Transverse colon (tissue), 4 donors: ENCODE data around the gene PLK2. TPM values are rescaled to one million over a fixed set of nuclear protein-coding genes. Genes with fewer than 3 reads are reported as not detected.

ENCODE experiments used
- DNase-seq: peaks from one replicate; pipeline ENCODE4 v3.0.0-alpha.2; 2019
- H3K27ac ChIP-seq, 4 donors: fragments of 200-600 bp; sonication (generic); 2 replicates each; pipeline ENCODE4 v1.5.1; 2016 to 2018; ENCODE audit warnings: inconsistent platforms in 4 of 4
- H3K27me3 ChIP-seq: fragments of 200-600 bp; sonication (generic); 2 replicates; pipeline ENCODE4 v1.5.1; 2017; ENCODE audit warnings: inconsistent platforms
- H3K36me3 ChIP-seq, 4 donors: fragments of 200-600 bp; sonication (generic); 2 replicates each; pipeline ENCODE4 v1.5.1; 2017 to 2019; ENCODE audit warnings: inconsistent platforms in 4 of 4
- H3K4me1 ChIP-seq, 4 donors: fragments of 200-600 bp; sonication (generic); 2 replicates each; pipeline ENCODE4 v1.5.1; 2017 to 2020; ENCODE audit warnings: inconsistent platforms in 4 of 4
- H3K4me3 ChIP-seq, 4 donors: fragments of 200-600 bp; sonication (generic); 1 replicate in 1 of 4; 2 replicates in 3 of 4; pipeline versions ENCODE4 v1.5.1 to v1.6.1; 2017 to 2019; ENCODE audit warnings: inconsistent platforms in 4 of 4
- H3K9me3 ChIP-seq, 2 donors: fragments of 200-600 bp; sonication (generic); 2 replicates each; pipeline ENCODE4 v1.5.1; 2017 to 2019; ENCODE audit warnings: inconsistent platforms in 2 of 2
- EP300 ChIP-seq: sonication (generic); formaldehyde crosslinking; IDR thresholded peaks from one replicate; pipeline ENCODE4 v1.6.1; 2017; ENCODE audit warnings: antibody characterized with exemption, low read depth
- POLR2A ChIP-seq: fragments of 450-650 bp; IDR thresholded peaks from one replicate; pipeline ENCODE4 v1.6.1; 2016; ENCODE audit warnings: antibody characterized with exemption, mild to moderate bottlenecking, moderate library complexity
- POLR2AphosphoS5 ChIP-seq, 3 donors: sonication (generic); formaldehyde crosslinking; IDR thresholded peaks; one replicate each; pipeline ENCODE4 v1.6.1; 2016; ENCODE audit warnings: antibody characterized with exemption in 3 of 3
- WGBS, 2 donors: methylation state at CpG; one replicate each; pipeline ENCODE4 v1.1.5; 2018; ENCODE audit warnings: low coverage in 1 of 2; 5-methylcytosine and 5-hydroxymethylcytosine counted together
- in situ Hi-C, 4 donors: fragments of 200-750 bp; cut with MboI; loops; one replicate each; pipeline versions ENCODE4 v1.15.0 to v1.15.1; 2017; ENCODE audit warnings: low sequenced_read_pairs in 3 of 4, low pct_ligation_motif_present in 1 of 4, low pct_unique_long_range_greater_than_20kb in 1 of 4
- intact Hi-C: fragments of 100-400 bp; cut with DNase I; formaldehyde crosslinking; loops from one replicate; pipeline ENCODE4 v1.15.1; 2023; ENCODE audit warnings: low total_unique reads
- total RNA-seq, 4 donors: library from RNA; depleted of rRNA; stranded (reverse); fragments of >200 nt; gene quantifications; one replicate each; pipeline ENCODE4 v1.1.0, GENCODE V29; 2016
- TF ChIP-seq, protein P1 (sequence below), 5 experiments: fragments of 200-600 bp in 3 of 5; fragments of 450-650 bp in 2 of 5; sonication (generic) in 3 of 5; IDR thresholded peaks; 1 replicate in 2 of 5; 2 replicates in 3 of 5; pipeline ENCODE4 v1.5.1; 2016 to 2017; ENCODE audit warnings: antibody characterized with exemption in 5 of 5, inconsistent platforms in 3 of 5, mild to moderate bottlenecking in 2 of 5, moderate library complexity in 1 of 5

PLK2 gene
- total RNA-seq, 4 donors from 2014 or later, result 6.0 to 78.6 (median 40.6) TPM

DNA sequence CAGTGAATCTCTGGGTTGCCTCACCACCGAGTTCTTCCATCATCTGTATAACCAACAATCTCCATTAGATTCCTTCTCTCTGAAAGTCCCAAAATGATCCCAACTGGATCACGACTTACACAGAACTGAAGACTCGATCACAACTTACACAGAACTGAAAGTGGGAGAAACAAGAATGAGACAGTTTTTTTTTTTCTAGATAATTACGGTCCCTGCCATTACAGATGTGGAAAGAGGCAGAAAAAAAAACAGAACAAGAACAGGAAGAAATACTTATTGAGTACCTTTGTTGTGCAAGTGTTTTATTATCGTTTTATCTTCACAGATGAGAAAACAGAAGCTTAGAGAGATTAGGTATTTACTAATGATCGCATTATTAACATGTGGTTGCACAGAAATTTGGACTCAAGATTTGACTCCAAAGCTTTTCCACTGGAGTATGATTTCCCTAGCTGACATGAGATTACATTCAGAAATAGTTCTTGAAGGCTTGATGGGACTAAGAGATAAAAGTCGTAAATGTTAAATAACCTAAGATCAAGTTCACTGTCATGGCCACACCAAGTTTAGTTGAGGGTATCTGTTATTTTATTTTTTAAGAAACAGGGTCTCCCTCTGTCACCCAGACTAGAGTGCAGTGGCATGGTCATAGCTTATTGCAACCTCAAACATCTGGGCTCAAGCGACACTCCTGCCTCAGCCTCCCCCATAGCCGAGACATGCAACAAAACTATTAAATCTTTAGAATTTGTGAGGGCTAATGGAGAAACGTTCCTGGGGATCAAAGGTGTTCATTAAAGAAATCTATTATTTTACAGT lies 8.9 kb downstream of the PLK2 start:
- Histone ChIP-seq H3K36me3 (peaks cover 0 to 9% (median 0%) of the 10 kb centered on the region in 4 donors), H3K27me3 (no peaks in the 10 kb centered on the region), H3K27ac (no peak overlapping the region), H3K9me3 (no peaks in the 10 kb centered on the region), H3K4me3 (no peak overlapping the region), H3K4me1 (peaks cover 0 to 15% (median 4%) of the 10 kb centered on the region in 4 donors)
- no peak for DNase-seq
- TF ChIP-seq EP300, result no peak
- TF ChIP-seq POLR2AphosphoS5 (IDR thresholded peaks at IDR 0.05), result no peak
- TF ChIP-seq, protein P1, sequence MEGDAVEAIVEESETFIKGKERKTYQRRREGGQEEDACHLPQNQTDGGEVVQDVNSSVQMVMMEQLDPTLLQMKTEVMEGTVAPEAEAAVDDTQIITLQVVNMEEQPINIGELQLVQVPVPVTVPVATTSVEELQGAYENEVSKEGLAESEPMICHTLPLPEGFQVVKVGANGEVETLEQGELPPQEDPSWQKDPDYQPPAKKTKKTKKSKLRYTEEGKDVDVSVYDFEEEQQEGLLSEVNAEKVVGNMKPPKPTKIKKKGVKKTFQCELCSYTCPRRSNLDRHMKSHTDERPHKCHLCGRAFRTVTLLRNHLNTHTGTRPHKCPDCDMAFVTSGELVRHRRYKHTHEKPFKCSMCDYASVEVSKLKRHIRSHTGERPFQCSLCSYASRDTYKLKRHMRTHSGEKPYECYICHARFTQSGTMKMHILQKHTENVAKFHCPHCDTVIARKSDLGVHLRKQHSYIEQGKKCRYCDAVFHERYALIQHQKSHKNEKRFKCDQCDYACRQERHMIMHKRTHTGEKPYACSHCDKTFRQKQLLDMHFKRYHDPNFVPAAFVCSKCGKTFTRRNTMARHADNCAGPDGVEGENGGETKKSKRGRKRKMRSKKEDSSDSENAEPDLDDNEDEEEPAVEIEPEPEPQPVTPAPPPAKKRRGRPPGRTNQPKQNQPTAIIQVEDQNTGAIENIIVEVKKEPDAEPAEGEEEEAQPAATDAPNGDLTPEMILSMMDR (IDR thresholded peaks at IDR 0.05), result no peak
- TF ChIP-seq POLR2A, result no peak
- intact Hi-C loops, result no loop called here
- in situ Hi-C loops, result loop anchor here (10.0 to 25.0 kb wide), 5 partner anchors 564 to 1146 kb away; no protein-coding TSS in a partner anchor
- 76 to 84% methylated on average over 10 of the region's 10 CpGs for WGBS, 2 donors

DNA sequence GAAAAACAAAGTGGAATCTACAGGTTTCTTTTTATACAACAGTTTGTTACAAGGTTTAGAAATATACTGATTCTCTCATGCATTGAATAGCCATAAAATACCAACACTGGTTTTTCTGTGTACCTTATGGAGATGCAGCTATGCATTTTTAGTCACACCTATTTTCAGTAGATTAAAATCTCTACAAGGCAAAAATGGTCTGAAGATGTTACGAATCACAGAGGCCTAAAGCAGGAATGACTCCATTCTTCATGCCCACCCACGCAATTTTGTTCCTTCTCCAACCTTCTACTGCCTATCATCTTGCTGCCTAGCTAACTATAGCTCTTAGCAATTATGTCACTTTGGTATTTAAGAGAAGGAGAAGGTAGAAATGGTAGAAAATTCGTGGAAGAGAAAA lies 9.9 kb downstream of the PLK2 start:
- no peak for DNase-seq
- no peaks in the 10 kb centered on the region for H3K9me3 ChIP-seq
- H3K27ac ChIP-seq, result no peak overlapping the region
- WGBS, 2 donors, result 80 to 81% methylated on average over 3 of the region's 3 CpGs
- intact Hi-C loops (no loop called here), in situ Hi-C loops (loop anchor here (10.0 to 25.0 kb wide), 5 partner anchors 563 to 1145 kb away; no protein-coding TSS in a partner anchor)
- TF ChIP-seq POLR2A (no peak), EP300 (no peak), POLR2AphosphoS5 (IDR thresholded peaks at IDR 0.05) (no peak)
- TF ChIP-seq, protein P1 (IDR thresholded peaks at IDR 0.05), result no peak
- H3K36me3 ChIP-seq, result no peaks in the 10 kb centered on the region
- peaks cover 0 to 15% (median 4%) of the 10 kb centered on the region in 4 donors for H3K4me1 ChIP-seq
- no peak overlapping the region for H3K4me3 ChIP-seq
- no peaks in the 10 kb centered on the region for H3K27me3 ChIP-seq

DNA sequence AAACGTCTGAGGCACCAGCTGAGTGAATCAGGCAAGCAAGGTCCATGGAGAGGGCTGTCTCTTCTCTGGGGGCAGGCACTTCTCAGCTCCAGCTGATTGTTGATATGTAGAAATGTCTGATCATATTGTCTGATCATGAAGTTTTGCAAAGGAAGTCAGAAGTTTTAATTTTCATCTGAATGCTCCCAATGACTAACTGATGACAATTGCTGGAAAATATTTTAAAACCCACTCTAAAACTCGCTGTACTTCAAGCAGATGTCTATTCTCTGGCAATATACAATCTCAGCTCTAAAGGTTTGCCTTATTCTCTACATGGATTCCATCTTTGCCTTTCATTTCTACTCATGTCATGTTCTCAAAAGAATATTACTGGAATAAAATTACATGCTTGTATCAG lies 12.7 kb downstream of the PLK2 start:
- H3K9me3 ChIP-seq, result no peaks in the 10 kb centered on the region
- in situ Hi-C loops (no loop called here), intact Hi-C loops (no loop called here)
- no peaks in the 10 kb centered on the region for H3K27me3 ChIP-seq
- H3K4me1 ChIP-seq, result no peaks in the 10 kb centered on the region
- H3K4me3 ChIP-seq, result no peak overlapping the region
- no peaks in the 10 kb centered on the region for H3K36me3 ChIP-seq
- no peak for DNase-seq
- 61 to 89% methylated on average over 1 to 2 of the region's 2 CpGs for WGBS, 2 donors
- TF ChIP-seq POLR2AphosphoS5 (IDR thresholded peaks at IDR 0.05) (no peak), EP300 (no peak), POLR2A (no peak)
- TF ChIP-seq, protein P1 (IDR thresholded peaks at IDR 0.05), result no peak
- H3K27ac ChIP-seq, result no peak overlapping the region

DNA sequence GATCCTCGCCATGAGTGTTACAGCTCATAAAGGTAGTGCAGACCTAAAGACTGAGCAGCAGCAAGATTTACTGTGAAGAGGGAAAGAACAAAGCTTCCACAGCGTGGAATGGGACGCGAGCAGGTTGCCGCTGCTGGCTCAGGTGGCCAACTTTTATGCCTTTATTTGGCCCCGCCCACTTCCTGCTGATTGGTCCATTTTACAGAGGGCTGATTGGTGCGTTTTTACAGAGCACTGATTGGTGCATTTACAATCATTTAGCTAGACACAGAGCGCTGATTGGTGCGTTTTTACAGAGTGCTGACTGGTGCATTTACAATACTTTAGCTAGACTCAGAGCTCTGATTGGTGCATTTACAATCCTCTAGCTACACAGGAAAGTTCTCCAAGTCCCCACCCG lies 13.9 kb downstream of the PLK2 start:
- WGBS, 2 donors, result 82 to 85% methylated on average over 4 to 10 of the region's 10 CpGs
- Histone ChIP-seq H3K36me3 (no peaks in the 10 kb centered on the region), H3K9me3 (no peaks in the 10 kb centered on the region), H3K4me3 (no peak overlapping the region), H3K27ac (no peak overlapping the region), H3K4me1 (no peaks in the 10 kb centered on the region), H3K27me3 (no peaks in the 10 kb centered on the region)
- no peak for DNase-seq
- TF ChIP-seq EP300, result no peak
- TF ChIP-seq POLR2AphosphoS5 (IDR thresholded peaks at IDR 0.05), result no peak
- TF ChIP-seq, protein P1 (IDR thresholded peaks at IDR 0.05), result no peak
- no peak for TF ChIP-seq POLR2A
- in situ Hi-C loops, result no loop called here
- intact Hi-C loops, result no loop called here
